H1 (cell line): ENCODE measurements around the gene CHST11. TPM values are rescaled to one million over a fixed set of nuclear protein-coding genes. Genes with fewer than 3 reads are reported as not detected.

Experiments used
- CTCF ChIA-PET: fragments of 300-600 bp; sonication (Branson Sonifier 250); formaldehyde crosslinking; loops from one replicate; lab custom pipeline; 2021; ENCODE audit not compliant: partially characterized antibody; lab: Charles Lee
- POLR2A ChIA-PET: fragments of 300-600 bp; sonication (Branson Sonifier 250); formaldehyde crosslinking; loops from one replicate; lab custom pipeline; 2021; ENCODE audit warnings: inconsistent platforms; ENCODE audit not compliant: partially characterized antibody; lab: Charles Lee
- DNase-seq, 2 experiments: peaks; one replicate each; pipeline versions ENCODE4 v3.0.0 to v3.0.0-alpha.2; 2010 to 2022; ENCODE audit warnings: low spot score in 2 of 2, low read depth in 1 of 2, mixed read lengths in 1 of 2
- FAIRE-seq: peaks from 2 replicates; lab custom pipeline; 2011; peaks lifted over from hg19 to GRCh38; lab: Jason Lieb, UNC
- H2AFZ ChIP-seq: 2 replicates; pipeline ENCODE4 v1.8.1; 2012; ENCODE audit warnings: low read length, inconsistent platforms
- H2AK5ac ChIP-seq: 2 replicates; pipeline ENCODE4 v1.6.1; 2013; ENCODE audit warnings: low read depth, low read length
- H2BK120ac ChIP-seq: replicated peaks from 2 replicates; pipeline ENCODE3; 2013; ENCODE audit warnings: low read depth, low read length, inconsistent platforms
- H2BK12ac ChIP-seq: 2 replicates; pipeline ENCODE4 v1.6.1; 2013; ENCODE audit warnings: low read depth, low read length
- H2BK15ac ChIP-seq: 2 replicates; pipeline ENCODE4 v1.6.1; 2013; ENCODE audit warnings: low read length
- H2BK20ac ChIP-seq: 2 replicates; pipeline ENCODE4 v1.6.1; 2013; ENCODE audit warnings: low read length
- H2BK5ac ChIP-seq: 2 replicates; pipeline ENCODE4 v1.6.1; 2013; ENCODE audit warnings: low read depth, low read length
- H3K14ac ChIP-seq: 2 replicates; pipeline ENCODE4 v1.6.1; 2013; ENCODE audit warnings: inconsistent platforms; ENCODE audit not compliant: insufficient read length
- H3K18ac ChIP-seq: 2 replicates; pipeline ENCODE4 v1.6.1; 2013; ENCODE audit warnings: low read length; ENCODE audit errors: extremely low read depth
- H3K23ac ChIP-seq: 2 replicates; pipeline ENCODE4 v1.6.1; 2013; ENCODE audit warnings: inconsistent platforms; ENCODE audit not compliant: insufficient read length
- H3K23me2 ChIP-seq: 2 replicates; pipeline ENCODE4 v1.6.1; 2013; ENCODE audit warnings: low read depth, low read length
- H3K27ac ChIP-seq: 2 replicates; pipeline ENCODE4 v1.6.1; 2011; ENCODE audit warnings: low read depth, low read length, inconsistent platforms
- H3K27me3 ChIP-seq, 4 experiments: replicated peaks in 1 of 4; 1 replicate in 1 of 4; 2 replicates in 3 of 4; pipeline versions ENCODE4 v1.6.1 to v1.8.1; 2011 to 2013; ENCODE audit warnings: low read length in 3 of 4, mild to moderate bottlenecking in 3 of 4, inconsistent platforms in 2 of 4, mixed read lengths in 2 of 4, moderate library complexity in 1 of 4; ENCODE audit not compliant: control insufficient read depth in 3 of 4, insufficient read depth in 3 of 4; ENCODE audit errors: extremely low read depth in 1 of 4
- H3K36me3 ChIP-seq, 4 experiments: 2 replicates each; pipeline versions ENCODE4 v1.6.1 to v1.8.1; 2011 to 2013; ENCODE audit warnings: mild to moderate bottlenecking in 4 of 4, low read length in 3 of 4, moderate library complexity in 2 of 4, control low read depth in 1 of 4, inconsistent platforms in 1 of 4; ENCODE audit not compliant: insufficient read depth in 4 of 4, control insufficient read depth in 2 of 4
- H3K4ac ChIP-seq: replicated peaks from 2 replicates; pipeline ENCODE3; 2013; ENCODE audit warnings: low read length, low read depth, mixed read lengths, inconsistent platforms; ENCODE audit not compliant: insufficient read length
- H3K4me1 ChIP-seq, 4 experiments: replicated peaks in 1 of 4; 1 replicate in 1 of 4; 2 replicates in 3 of 4; pipeline versions ENCODE4 v1.6.1 to v1.8.1; 2011 to 2013; ENCODE audit warnings: low read length in 3 of 4, inconsistent platforms in 2 of 4, mixed read lengths in 1 of 4; ENCODE audit not compliant: insufficient read depth in 4 of 4, control insufficient read depth in 3 of 4
- H3K4me2 ChIP-seq, 2 experiments: 2 replicates each; pipeline versions ENCODE4 v1.6.1 to v1.8.1; 2011 to 2013; ENCODE audit warnings: low read depth in 2 of 2, low read length in 2 of 2, control low read depth in 1 of 2, inconsistent platforms in 1 of 2, mild to moderate bottlenecking in 1 of 2; ENCODE audit not compliant: insufficient read depth in 1 of 2
- H3K4me3 ChIP-seq, 4 experiments: fragments of 200-600, 300-600 bp in 1 of 4; sonication (generic), shearing (Covaris generic), sonication (Bioruptor Twin) in 1 of 4; 2 replicates each; pipeline versions ENCODE4 v1.5.1 to v1.8.1; 2011 to 2016; ENCODE audit warnings: low read length in 4 of 4, low read depth in 3 of 4, control low read depth in 2 of 4, inconsistent platforms in 2 of 4, mild to moderate bottlenecking in 2 of 4, mixed read lengths in 1 of 4, moderate library complexity in 1 of 4; ENCODE audit not compliant: insufficient read depth in 2 of 4; ENCODE audit errors: extremely low read depth in 1 of 4
- H3K56ac ChIP-seq: replicated peaks from 2 replicates; pipeline ENCODE3; 2013; ENCODE audit warnings: low read depth, mild to moderate bottlenecking, mixed read lengths, low read length, inconsistent platforms; ENCODE audit not compliant: insufficient read length
- H3K79me1 ChIP-seq: 2 replicates; pipeline ENCODE4 v1.6.1; 2013; ENCODE audit warnings: low read depth, low read length, control low read depth
- H3K79me2 ChIP-seq, 2 experiments: 2 replicates each; pipeline versions ENCODE4 v1.6.1 to v1.8.1; 2012 to 2013; ENCODE audit warnings: low read length in 2 of 2, mild to moderate bottlenecking in 2 of 2, inconsistent platforms in 1 of 2; ENCODE audit not compliant: insufficient read depth in 2 of 2, control insufficient read depth in 1 of 2
- H3K9ac ChIP-seq, 4 experiments: replicated peaks in 1 of 4; 1 replicate in 1 of 4; 2 replicates in 3 of 4; pipeline versions ENCODE4 v1.6.1 to v1.8.1; 2011 to 2013; ENCODE audit warnings: low read depth in 3 of 4, low read length in 3 of 4, control low read depth in 2 of 4, mild to moderate bottlenecking in 2 of 4, moderate library complexity in 2 of 4, inconsistent platforms in 1 of 4; ENCODE audit errors: extremely low read depth in 1 of 4
- H3K9me3 ChIP-seq, 2 experiments: 2 replicates each; pipeline versions ENCODE4 v1.6.1 to v1.8.1; 2012 to 2013; ENCODE audit warnings: mild to moderate bottlenecking in 2 of 2, moderate library complexity in 2 of 2, control low read depth in 1 of 2, inconsistent platforms in 1 of 2, low read depth in 1 of 2, low read length in 1 of 2, mixed read lengths in 1 of 2; ENCODE audit not compliant: insufficient read depth in 2 of 2
- H4K20me1 ChIP-seq, 2 experiments: replicated peaks in 1 of 2; 2 replicates each; pipeline versions ENCODE3 to v1.8.1; 2011 to 2013; ENCODE audit warnings: inconsistent platforms in 2 of 2, low read length in 2 of 2, mild to moderate bottlenecking in 1 of 2; ENCODE audit not compliant: insufficient read depth in 2 of 2, control insufficient read depth in 1 of 2
- H4K5ac ChIP-seq: 2 replicates; pipeline ENCODE4 v1.6.1; 2013; ENCODE audit warnings: low read length, low read depth, mixed read lengths, inconsistent platforms; ENCODE audit not compliant: insufficient read length
- H4K8ac ChIP-seq: 2 replicates; pipeline ENCODE4 v1.8.0; 2013; ENCODE audit warnings: mild to moderate bottlenecking, moderate library complexity, low read length, inconsistent platforms; ENCODE audit not compliant: insufficient read depth; ENCODE audit errors: extremely low read depth
- H4K91ac ChIP-seq: replicated peaks from 2 replicates; pipeline ENCODE3; 2013; ENCODE audit warnings: low read length, mixed read lengths, inconsistent platforms; ENCODE audit not compliant: insufficient read length
- SIN3A ChIP-seq, 2 experiments: IDR thresholded peaks in 1 of 2; conservative IDR thresholded peaks in 1 of 2; 2 replicates each; pipeline ENCODE4 v1.6.1; 2011 to 2012; ENCODE audit warnings: low read length in 2 of 2, improper control_type of control experiment in 1 of 2, low read depth in 1 of 2, mild to moderate bottlenecking in 1 of 2
- YY1 ChIP-seq: IDR thresholded peaks from 2 replicates; pipeline ENCODE4 v1.6.1; 2011; ENCODE audit warnings: low read depth, mild to moderate bottlenecking, low read length
- WGBS, 2 experiments: shearing (Covaris generic) in 1 of 2; methylation state at CpG; one replicate each; pipeline versions ENCODE4 v1.1.6 to v1.1.7; 2013 to 2015; ENCODE audit warnings: low lambda C conversion rate in 2 of 2, mixed read lengths in 2 of 2, inconsistent platforms in 1 of 2, low coverage in 1 of 2, missing lambda C conversion rate in 1 of 2; ENCODE audit not compliant: insufficient replicate concordance in 2 of 2, insufficient coverage in 1 of 2, insufficient read length in 1 of 2; ENCODE audit errors: extremely low coverage in 1 of 2, missing lambda C conversion rate in 1 of 2; 5-methylcytosine and 5-hydroxymethylcytosine counted together
- polyA plus RNA-seq, 7 experiments: library from polyadenylated mRNA; depleted of rRNA in 3 of 7; stranded (reverse) in 5 of 7; unstranded in 2 of 7; fragments of >200 nt in 5 of 7; fragments of 200-250 nt in 2 of 7; gene quantifications; 1 replicate in 5 of 7; 2 replicates in 1 of 7; 4 replicates in 1 of 7; pipeline versions ENCODE4 v1.2.1 to v1.2.3, GENCODE V29; 2011 to 2013; ENCODE audit warnings: missing spikeins in 2 of 7, mixed read lengths in 2 of 7
- total RNA-seq: library from RNA; stranded (reverse); fragmentation: NEBNext Ultra II Directional; extraction: Animal tissue kit (Norgen Biotek cat#: 25700); gene quantifications from 2 replicates; pipeline ENCODE4 v1.2.1, GENCODE V29; 2021

Gene CHST11
- total and polyA plus RNA-seq, 2 of the 8 experiments (the other 6 are each of a cell fraction or from before 2014, with no cell fraction given), result 14.4 to 20.8 TPM

DNA sequence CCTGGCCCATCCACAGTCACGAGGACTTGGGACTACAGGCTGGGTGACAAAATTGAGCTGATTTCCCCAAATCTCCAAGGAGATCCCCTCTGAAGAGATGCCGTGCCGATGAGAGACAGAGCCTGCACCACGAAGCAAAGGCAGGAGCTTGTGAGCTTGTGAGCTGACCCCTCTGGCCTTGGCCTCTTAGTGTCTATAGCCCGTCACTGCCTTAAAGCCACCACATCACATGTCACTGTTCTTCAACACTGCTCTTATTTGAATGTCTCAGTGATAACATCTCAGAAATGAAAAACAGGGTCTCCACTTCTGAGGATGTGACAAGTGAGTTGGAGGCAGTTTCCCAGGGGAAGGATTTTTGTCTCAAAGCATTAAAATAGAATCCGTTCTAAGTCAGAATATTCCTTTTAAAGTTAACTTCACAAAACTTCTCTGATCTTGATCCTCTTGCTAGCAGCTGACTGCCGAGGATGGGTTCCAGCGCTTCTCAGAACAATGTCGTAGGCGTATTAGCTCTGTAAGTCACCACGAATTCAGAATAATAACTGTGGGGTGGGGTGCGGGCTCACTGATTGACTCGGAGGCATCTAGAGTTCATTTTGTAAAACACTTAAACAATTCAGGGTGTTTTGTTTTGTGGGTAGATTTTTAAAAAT lies 37.5 kb downstream of the CHST11 start:
- no peak overlapping the region; the same call in 1 of the 2 replicates for H3K27ac ChIP-seq
- no peak overlapping the region for H2BK5ac ChIP-seq
- H3K4me1 ChIP-seq, result peaks cover 0 to 3% (median 0%) of the 10 kb centered on the region in 4 experiments; a peak in 1 of 7 replicates
- no peak overlapping the region for H2AFZ ChIP-seq
- H2BK15ac ChIP-seq, result no peak overlapping the region
- H2BK120ac ChIP-seq, result no peak overlapping the region
- no peaks in the 10 kb centered on the region for H4K20me1 ChIP-seq
- H4K91ac ChIP-seq, result no peak overlapping the region
- no peak overlapping the region for H4K8ac ChIP-seq
- DNase-seq (no peak), FAIRE-seq (no peak)
- H3K9ac ChIP-seq, result no peak overlapping the region
- 88% methylated on average over 13 of the region's 13 CpGs; no CpG with 5 or more reads in 1 of the 2 experiments for WGBS, 2 experiments
- no peak overlapping the region for H2BK20ac ChIP-seq
- no peaks in the 10 kb centered on the region for H3K23me2 ChIP-seq
- POLR2A ChIA-PET, result interaction anchor here (1.0 kb wide), 1 partner anchor 13 kb away, joined by 3 read pairs; no protein-coding TSS in a partner anchor
- no peaks in the 10 kb centered on the region for H3K27me3 ChIP-seq
- H3K4me3 ChIP-seq, result no peak overlapping the region
- no peaks in the 10 kb centered on the region; a peak in 1 of 4 replicates for H3K79me2 ChIP-seq
- CTCF ChIA-PET, result interaction anchor here (0.7 to 1.6 kb wide), 4 partner anchors 22 to 113 kb away, joined by 3 to 4 read pairs (median 3); no protein-coding TSS in a partner anchor
- no peak overlapping the region for H3K23ac ChIP-seq
- H3K18ac ChIP-seq, result no peak overlapping the region
- H3K79me1 ChIP-seq, result no peaks in the 10 kb centered on the region; the same call in 1 of the 2 replicates
- H2AK5ac ChIP-seq, result no peak overlapping the region
- H2BK12ac ChIP-seq, result no peak overlapping the region
- H3K56ac ChIP-seq, result no peak overlapping the region
- H3K9me3 ChIP-seq, result no peaks in the 10 kb centered on the region
- H3K36me3 ChIP-seq, result no peaks in the 10 kb centered on the region
- H3K4me2 ChIP-seq, result no peak overlapping the region
- H3K4ac ChIP-seq, result no peak overlapping the region
- no peak overlapping the region for H4K5ac ChIP-seq
- H3K14ac ChIP-seq, result no peak overlapping the region
- no peak for TF ChIP-seq SIN3A (conservative IDR thresholded peaks at IDR 0.05 in 1 of 2, IDR thresholded peaks at IDR 0.05 in 1 of 2; ENCODE audit: low read depth in 1 of 2, low read length in 2 of 2)
- no peak for TF ChIP-seq YY1
